GM15510 (cell line): ENCODE measurements around the gene HOXD8.

Source experiments
- POLR2A ChIP-seq: IDR thresholded peaks from 3 replicates; pipeline ENCODE4 v1.6.1; 2011; ENCODE audit warnings: borderline replicate concordance; ENCODE audit not compliant: insufficient read length; ENCODE audit errors: extremely low read depth

Gene HOXD8

DNA sequence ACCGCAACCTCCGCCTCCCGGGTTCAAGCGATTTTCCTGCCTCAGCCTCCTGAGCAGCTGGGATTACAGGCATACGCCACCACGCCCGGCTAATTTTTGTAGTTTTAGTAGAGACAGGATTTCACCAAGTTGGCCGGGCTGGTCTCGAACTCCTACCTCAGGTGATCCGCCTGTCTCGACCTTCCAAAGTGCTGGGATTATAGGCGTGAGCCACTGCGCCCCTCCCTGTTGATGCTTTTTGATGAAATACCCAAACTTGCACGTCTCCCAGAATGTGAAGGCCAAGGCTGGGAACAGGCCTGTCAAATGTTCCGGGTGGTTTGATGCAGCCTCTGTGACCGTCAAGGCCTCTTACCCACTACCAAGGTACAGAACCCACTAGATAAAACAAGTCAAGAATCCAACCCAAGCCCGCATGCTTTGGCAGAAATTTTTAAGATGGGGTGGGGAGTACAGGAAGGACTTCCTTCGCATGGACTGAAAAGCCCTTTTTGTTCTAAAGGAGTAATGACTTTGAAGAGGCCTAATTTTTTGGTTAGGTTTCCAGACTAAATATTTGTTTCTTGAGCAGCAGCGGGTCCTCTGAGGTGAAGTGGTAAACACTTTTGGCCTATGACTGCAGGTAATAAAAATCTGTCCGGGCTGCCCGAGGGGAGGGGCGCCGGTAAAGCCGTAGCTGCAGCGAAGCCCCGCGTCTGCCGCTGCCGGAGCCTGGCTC is 42.0 kb upstream of the HOXD8 start:
- TF ChIP-seq POLR2A, result no peak

GRCh38 chr2:176088048-176088936 is 41.2 kb upstream of the HOXD8 start:
- no peak for TF ChIP-seq POLR2A

- no peak for TF ChIP-seq POLR2A
Measured at GRCh38 chr2:176088937-176089842, 40.3 kb upstream of the HOXD8 start.

DNA sequence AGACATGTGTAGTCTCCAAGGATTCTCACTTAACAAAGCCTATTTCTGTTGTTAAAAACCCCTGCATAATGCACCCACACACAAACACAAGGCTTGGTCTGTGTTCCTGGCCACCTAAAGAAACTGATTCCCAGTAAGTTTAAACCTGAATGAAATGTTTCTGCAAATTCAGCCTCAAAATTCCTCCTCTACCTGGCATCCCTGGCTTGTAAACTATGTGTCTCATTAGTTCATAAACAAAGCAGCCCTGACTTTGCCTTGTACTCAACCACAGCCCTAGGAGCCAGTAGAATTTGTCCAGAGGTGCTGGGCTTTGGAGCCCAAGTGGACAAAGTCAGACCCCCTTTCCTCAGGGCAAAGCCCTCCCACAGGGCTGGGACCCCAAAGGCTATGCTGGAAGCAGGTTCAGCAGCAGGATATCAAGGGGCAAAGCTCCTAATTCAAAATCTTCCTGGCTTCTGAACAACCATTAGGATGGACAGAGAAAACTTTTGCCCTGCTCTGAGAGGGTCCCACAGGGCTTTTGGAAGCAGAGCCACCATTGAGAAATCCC is 39.6 kb upstream of the HOXD8 start:
- no peak for TF ChIP-seq POLR2A

DNA sequence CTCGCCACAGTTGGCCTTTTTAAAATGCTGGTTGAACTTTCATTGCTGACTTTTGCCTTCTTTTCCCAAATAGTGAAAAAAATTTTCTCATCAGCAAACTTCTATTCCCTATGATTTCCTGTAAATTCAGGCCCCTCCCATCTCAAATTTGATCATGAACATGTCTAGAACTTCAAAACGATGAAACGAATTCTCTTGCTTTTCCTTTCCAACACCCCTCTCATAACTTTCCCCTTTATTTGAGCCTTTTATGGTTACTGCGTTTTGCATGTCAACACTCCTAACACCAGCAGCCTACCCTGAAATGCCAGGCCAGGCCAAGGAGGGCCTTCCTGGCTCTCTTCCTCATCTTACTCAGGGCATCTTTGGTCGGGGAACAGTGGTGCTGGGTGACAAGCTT is 38.6 kb upstream of the HOXD8 start:
- TF ChIP-seq POLR2A, result no peak

- no peak for TF ChIP-seq POLR2A
Measured at GRCh38 chr2:176091329-176092258, 37.9 kb upstream of the HOXD8 start.

GRCh38 chr2:176092270-176093144 is 37.0 kb upstream of the HOXD8 start, which contains the start of gene HOXD13:
Gene HOXD13 (plus strand): TSS chr2:176092721. CDS start chr2:176092891, 170 bp downstream.
- no peak for TF ChIP-seq POLR2A

DNA sequence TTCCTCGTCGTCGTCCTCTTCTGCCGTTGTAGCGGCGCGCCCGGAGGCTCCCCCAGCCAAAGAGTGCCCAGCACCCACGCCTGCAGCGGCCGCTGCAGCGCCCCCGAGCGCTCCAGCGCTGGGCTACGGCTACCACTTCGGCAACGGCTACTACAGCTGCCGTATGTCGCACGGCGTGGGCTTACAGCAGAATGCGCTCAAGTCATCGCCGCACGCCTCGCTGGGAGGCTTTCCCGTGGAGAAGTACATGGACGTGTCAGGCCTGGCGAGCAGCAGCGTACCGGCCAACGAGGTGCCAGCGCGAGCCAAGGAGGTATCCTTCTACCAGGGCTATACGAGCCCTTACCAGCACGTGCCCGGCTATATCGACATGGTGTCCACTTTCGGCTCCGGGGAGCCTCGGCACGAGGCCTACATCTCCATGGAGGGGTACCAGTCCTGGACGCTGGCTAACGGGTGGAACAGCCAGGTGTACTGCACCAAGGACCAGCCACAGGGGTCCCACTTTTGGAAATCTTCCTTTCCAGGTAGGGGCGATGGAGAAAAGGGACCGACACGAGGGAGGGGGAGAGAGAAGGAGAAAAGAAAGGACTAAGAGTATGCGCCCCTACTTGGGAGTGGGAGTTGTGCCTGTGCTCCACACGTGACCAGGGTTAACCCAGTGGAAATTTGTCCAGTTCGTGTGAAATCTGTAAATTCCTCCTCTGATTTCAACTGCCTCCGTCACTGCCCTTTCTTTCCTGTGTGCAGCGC is 36.2 kb upstream of the HOXD8 start:
- TF ChIP-seq POLR2A, result no peak

- no peak for TF ChIP-seq POLR2A
Measured at GRCh38 chr2:176093898-176094249, 35.6 kb upstream of the HOXD8 start.

DNA sequence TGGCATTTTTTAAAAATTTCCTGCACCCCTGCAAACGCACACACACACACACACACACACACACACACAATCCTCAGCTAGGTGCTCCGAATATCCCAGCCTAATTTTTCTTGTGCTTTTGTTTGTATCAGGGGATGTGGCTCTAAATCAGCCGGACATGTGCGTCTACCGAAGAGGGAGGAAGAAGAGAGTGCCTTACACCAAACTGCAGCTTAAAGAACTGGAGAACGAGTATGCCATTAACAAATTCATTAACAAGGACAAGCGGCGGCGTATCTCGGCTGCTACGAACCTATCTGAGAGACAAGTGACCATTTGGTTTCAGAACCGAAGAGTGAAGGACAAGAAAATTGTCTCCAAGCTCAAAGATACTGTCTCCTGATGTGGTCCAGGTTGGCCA is 35.2 kb upstream of the HOXD8 start:
- no peak for TF ChIP-seq POLR2A

DNA sequence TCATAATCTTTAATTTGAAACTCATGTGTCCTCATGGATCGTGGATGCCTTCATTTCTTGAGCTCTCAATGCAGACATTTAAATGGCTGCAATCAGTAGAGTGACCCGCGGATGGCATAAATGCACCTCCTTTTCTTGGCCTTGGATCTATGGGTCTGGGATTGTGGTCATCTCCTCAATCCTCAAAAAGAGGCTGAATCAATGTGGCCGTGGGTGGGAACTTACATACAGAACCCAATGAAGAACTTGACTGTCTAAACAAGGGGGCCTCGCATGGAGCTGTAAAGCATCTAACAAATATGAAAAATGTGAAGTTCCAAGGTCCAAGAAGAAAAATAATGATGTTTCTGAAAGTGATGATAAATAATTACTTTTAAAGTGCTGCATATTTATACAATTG is 34.1 kb upstream of the HOXD8 start:
- no peak for TF ChIP-seq POLR2A
